HepG2 (cell line): ENCODE measurements around the gene IPMK. TPM values are rescaled to one million over a fixed set of nuclear protein-coding genes. Genes with fewer than 3 reads are reported as not detected.

Experiments
- CCDC6 ChIP-seq: sonication (generic); formaldehyde crosslinking; IDR thresholded peaks from 2 replicates; pipeline ENCODE4 v1.8.1; 2022; ENCODE audit warnings: mild to moderate bottlenecking, missing genetic modification reagents, moderate library complexity
- HMG20B ChIP-seq: conservative IDR thresholded peaks from 2 replicates; pipeline ENCODE4 v1.6.1; 2016; ENCODE audit warnings: missing genetic modification reagents, missing compliant biosample characterization
- JARID2 ChIP-seq: sonication (generic); formaldehyde crosslinking; IDR thresholded peaks from 2 replicates; pipeline ENCODE4 v1.8.1; 2023; ENCODE audit warnings: missing genetic modification reagents, inconsistent platforms; ENCODE audit not compliant: insufficient replicate concordance
- MTF1 ChIP-seq: sonication (generic); formaldehyde crosslinking; IDR thresholded peaks from 2 replicates; pipeline ENCODE4 v1.5.0; 2020; ENCODE audit warnings: missing genetic modification reagents
- NR3C1 ChIP-seq: sonication (generic); formaldehyde crosslinking; IDR thresholded peaks from 2 replicates; pipeline ENCODE4 v1.4.0; 2020; ENCODE audit warnings: missing genetic modification reagents
- POLR2A ChIP-seq, 2 experiments: IDR thresholded peaks; 2 replicates each; pipeline ENCODE4 v1.6.1; 2011; ENCODE audit warnings: low read depth in 2 of 2, low read length in 2 of 2, mild to moderate bottlenecking in 1 of 2, moderate library complexity in 1 of 2; ENCODE audit not compliant: insufficient read depth in 1 of 2
- RFX1 ChIP-seq: fragments of 450-650 bp; IDR thresholded peaks from 2 replicates; pipeline ENCODE4 v1.6.1; 2017
- SKI ChIP-seq: fragments of 450-650 bp; IDR thresholded peaks from one replicate; pipeline ENCODE4 v1.6.1; 2018; ENCODE audit warnings: mild to moderate bottlenecking; ENCODE audit not compliant: partially characterized antibody
- SMYD3 ChIP-seq: sonication (generic); formaldehyde crosslinking; IDR thresholded peaks from 2 replicates; pipeline ENCODE4 v1.8.1; 2023; ENCODE audit warnings: mild to moderate bottlenecking, missing genetic modification reagents
- THAP9 ChIP-seq: sonication (generic); formaldehyde crosslinking; IDR thresholded peaks from 2 replicates; pipeline ENCODE4; 2020; ENCODE audit warnings: missing genetic modification reagents, mild to moderate bottlenecking, borderline replicate concordance
- ZFP62 ChIP-seq: sonication (generic); formaldehyde crosslinking; IDR thresholded peaks from 2 replicates; pipeline ENCODE4 v1.4.0; 2020; ENCODE audit warnings: missing genetic modification reagents
- ZNF124 ChIP-seq: sonication (generic); formaldehyde crosslinking; IDR thresholded peaks from 2 replicates; pipeline ENCODE4 v1.4.0; 2020; ENCODE audit warnings: missing genetic modification reagents
- ZNF138 ChIP-seq: sonication (generic); formaldehyde crosslinking; IDR thresholded peaks from 2 replicates; pipeline ENCODE4 v1.5.0; 2020; ENCODE audit warnings: mild to moderate bottlenecking, low read depth, missing genetic modification reagents
- ZNF224 ChIP-seq: sonication (generic); formaldehyde crosslinking; IDR thresholded peaks from 2 replicates; pipeline ENCODE4 v1.5.0; 2020; ENCODE audit warnings: mild to moderate bottlenecking, missing genetic modification reagents
- ZNF253 ChIP-seq: sonication (generic); formaldehyde crosslinking; IDR thresholded peaks from 2 replicates; pipeline ENCODE4 v1.8.0; 2022; ENCODE audit warnings: mild to moderate bottlenecking, missing genetic modification reagents, borderline replicate concordance
- ZNF264 ChIP-seq: sonication (generic); formaldehyde crosslinking; IDR thresholded peaks from 2 replicates; pipeline ENCODE4 v1.4.0; 2020; ENCODE audit warnings: missing genetic modification reagents
- ZNF558 ChIP-seq: sonication (generic); formaldehyde crosslinking; IDR thresholded peaks from 2 replicates; pipeline ENCODE4 v1.9.0; 2022; ENCODE audit warnings: mild to moderate bottlenecking, missing genetic modification reagents, borderline replicate concordance
- polyA plus RNA-seq, 8 experiments: library from polyadenylated mRNA; depleted of rRNA in 3 of 8; stranded (reverse) in 7 of 8; unstranded in 1 of 8; fragments of >200 nt; fragmentation: Illumina TruSeq in 4 of 8; extraction: Trizol in 4 of 8; gene quantifications; 2 replicates each; pipeline versions ENCODE4 v1.2.1 to v1.2.3, GENCODE V29; 2011 to 2016; ENCODE audit warnings: low read depth in 4 of 8, missing spikeins in 1 of 8, mixed read lengths in 1 of 8; ENCODE audit not compliant: insufficient read depth in 1 of 8
- total RNA-seq, 5 experiments: library from RNA; depleted of rRNA; stranded (reverse); fragments of >200 nt; fragmentation: Illumina TruSeq; extraction: Trizol; gene quantifications; 2 replicates each; pipeline ENCODE4 v1.2.3, GENCODE V29; 2016; ENCODE audit warnings: low read depth in 1 of 5
- TF ChIP-seq, protein P1 (sequence below): sonication (generic); formaldehyde crosslinking; IDR thresholded peaks from 2 replicates; pipeline ENCODE4 v1.4.0; 2020; ENCODE audit warnings: missing genetic modification reagents
- TF ChIP-seq, protein P2 (sequence below): sonication (generic); formaldehyde crosslinking; IDR thresholded peaks from 2 replicates; pipeline ENCODE4 v1.5.1; 2020; ENCODE audit warnings: mild to moderate bottlenecking, missing genetic modification reagents, moderate library complexity
- TF ChIP-seq, protein P3 (sequence below): sonication (generic); formaldehyde crosslinking; IDR thresholded peaks from 2 replicates; pipeline ENCODE4 v1.4.0; 2020; ENCODE audit warnings: missing genetic modification reagents

The IPMK gene
- total and polyA plus RNA-seq, 2 of the 13 experiments (the other 11 are each of a cell fraction or from before 2014, with no cell fraction given): 2.7 to 3.9 TPM

DNA sequence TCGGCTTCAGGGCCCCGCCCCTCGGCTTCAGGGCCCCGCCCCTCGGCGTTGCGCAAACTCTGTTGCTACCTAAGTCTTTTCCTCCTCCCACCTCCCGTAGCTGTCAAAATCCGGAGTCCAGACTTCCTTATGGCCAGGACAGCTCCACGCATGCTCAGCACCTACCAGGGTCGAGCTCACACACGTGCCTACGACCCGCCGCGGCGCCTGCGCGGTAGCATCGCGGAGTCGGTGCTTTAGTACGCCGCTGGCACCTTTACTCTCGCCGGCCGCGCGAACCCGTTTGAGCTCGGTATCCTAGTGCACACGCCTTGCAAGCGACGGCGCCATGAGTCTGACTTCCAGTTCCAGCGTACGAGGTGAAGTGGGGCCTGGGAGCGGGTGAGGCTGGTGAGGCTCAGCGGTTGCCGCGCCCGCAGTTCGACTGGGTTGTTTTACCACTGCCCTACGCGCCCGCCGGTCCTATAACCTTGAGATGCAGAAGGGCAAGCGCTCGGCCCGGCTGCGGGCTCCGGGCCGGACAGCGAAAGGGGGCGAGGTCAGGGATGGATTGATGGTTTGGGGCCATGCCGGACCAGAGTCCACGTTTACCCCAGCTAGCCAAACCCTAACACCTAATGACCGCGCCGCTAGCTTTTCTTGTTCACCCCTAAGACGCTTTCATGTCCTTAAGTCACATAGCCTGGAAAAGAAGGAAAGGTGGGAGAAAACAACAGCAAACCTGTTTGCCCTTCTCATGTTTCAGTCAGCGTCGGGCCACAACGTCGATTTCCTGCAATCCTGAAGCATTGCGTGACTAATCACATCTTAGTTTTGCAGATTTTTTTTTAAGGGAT is 1.5 kb upstream of the IPMK start, which contains the start of gene CISD1 (continued):
- TF ChIP-seq CCDC6 (CRISPR knock-in tag): peak; percentile 74; the same call in 1 of the 2 replicates
- peak; percentile 99; the same call in 1 of the 2 replicates for TF ChIP-seq ZNF558
- TF ChIP-seq ZFP62 (CRISPR knock-in tag): no peak
- TF ChIP-seq, protein P1, sequence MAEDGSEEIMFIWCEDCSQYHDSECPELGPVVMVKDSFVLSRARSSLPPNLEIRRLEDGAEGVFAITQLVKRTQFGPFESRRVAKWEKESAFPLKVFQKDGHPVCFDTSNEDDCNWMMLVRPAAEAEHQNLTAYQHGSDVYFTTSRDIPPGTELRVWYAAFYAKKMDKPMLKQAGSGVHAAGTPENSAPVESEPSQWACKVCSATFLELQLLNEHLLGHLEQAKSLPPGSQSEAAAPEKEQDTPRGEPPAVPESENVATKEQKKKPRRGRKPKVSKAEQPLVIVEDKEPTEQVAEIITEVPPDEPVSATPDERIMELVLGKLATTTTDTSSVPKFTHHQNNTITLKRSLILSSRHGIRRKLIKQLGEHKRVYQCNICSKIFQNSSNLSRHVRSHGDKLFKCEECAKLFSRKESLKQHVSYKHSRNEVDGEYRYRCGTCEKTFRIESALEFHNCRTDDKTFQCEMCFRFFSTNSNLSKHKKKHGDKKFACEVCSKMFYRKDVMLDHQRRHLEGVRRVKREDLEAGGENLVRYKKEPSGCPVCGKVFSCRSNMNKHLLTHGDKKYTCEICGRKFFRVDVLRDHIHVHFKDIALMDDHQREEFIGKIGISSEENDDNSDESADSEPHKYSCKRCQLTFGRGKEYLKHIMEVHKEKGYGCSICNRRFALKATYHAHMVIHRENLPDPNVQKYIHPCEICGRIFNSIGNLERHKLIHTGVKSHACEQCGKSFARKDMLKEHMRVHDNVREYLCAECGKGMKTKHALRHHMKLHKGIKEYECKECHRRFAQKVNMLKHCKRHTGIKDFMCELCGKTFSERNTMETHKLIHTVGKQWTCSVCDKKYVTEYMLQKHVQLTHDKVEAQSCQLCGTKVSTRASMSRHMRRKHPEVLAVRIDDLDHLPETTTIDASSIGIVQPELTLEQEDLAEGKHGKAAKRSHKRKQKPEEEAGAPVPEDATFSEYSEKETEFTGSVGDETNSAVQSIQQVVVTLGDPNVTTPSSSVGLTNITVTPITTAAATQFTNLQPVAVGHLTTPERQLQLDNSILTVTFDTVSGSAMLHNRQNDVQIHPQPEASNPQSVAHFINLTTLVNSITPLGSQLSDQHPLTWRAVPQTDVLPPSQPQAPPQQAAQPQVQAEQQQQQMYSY (CRISPR knock-in tag): peak; percentile 99
- TF ChIP-seq POLR2A (IDR thresholded peaks at IDR 0.05; ENCODE audit: insufficient read depth in 1 of 2, low read depth in 2 of 2, low read length in 2 of 2): peak; percentile 80 to 87
- peak; percentile 92 for TF ChIP-seq THAP9 (CRISPR knock-in tag)
- TF ChIP-seq, protein P2, sequence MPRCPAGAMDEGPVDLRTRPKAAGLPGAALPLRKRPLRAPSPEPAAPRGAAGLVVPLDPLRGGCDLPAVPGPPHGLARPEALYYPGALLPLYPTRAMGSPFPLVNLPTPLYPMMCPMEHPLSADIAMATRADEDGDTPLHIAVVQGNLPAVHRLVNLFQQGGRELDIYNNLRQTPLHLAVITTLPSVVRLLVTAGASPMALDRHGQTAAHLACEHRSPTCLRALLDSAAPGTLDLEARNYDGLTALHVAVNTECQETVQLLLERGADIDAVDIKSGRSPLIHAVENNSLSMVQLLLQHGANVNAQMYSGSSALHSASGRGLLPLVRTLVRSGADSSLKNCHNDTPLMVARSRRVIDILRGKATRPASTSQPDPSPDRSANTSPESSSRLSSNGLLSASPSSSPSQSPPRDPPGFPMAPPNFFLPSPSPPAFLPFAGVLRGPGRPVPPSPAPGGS: peak; percentile 97
- TF ChIP-seq RFX1: no peak
- TF ChIP-seq SKI: peak; percentile 66
- peak; percentile 94 for TF ChIP-seq ZNF124 (CRISPR knock-in tag)
- TF ChIP-seq NR3C1: no peak
- TF ChIP-seq HMG20B (CRISPR knock-in tag): no peak
- no peak for TF ChIP-seq JARID2
- TF ChIP-seq, protein P3, sequence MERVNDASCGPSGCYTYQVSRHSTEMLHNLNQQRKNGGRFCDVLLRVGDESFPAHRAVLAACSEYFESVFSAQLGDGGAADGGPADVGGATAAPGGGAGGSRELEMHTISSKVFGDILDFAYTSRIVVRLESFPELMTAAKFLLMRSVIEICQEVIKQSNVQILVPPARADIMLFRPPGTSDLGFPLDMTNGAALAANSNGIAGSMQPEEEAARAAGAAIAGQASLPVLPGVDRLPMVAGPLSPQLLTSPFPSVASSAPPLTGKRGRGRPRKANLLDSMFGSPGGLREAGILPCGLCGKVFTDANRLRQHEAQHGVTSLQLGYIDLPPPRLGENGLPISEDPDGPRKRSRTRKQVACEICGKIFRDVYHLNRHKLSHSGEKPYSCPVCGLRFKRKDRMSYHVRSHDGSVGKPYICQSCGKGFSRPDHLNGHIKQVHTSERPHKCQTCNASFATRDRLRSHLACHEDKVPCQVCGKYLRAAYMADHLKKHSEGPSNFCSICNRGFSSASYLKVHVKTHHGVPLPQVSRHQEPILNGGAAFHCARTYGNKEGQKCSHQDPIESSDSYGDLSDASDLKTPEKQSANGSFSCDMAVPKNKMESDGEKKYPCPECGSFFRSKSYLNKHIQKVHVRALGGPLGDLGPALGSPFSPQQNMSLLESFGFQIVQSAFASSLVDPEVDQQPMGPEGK (CRISPR knock-in tag): no peak; the same call in 1 of the 2 replicates
- TF ChIP-seq ZNF253: peak; percentile 97
- peak; percentile 91 for TF ChIP-seq ZNF224 (CRISPR knock-in tag)
- peak; percentile 82 for TF ChIP-seq ZNF264 (CRISPR knock-in tag)
- peak; percentile 87 for TF ChIP-seq MTF1 (CRISPR knock-in tag)
- peak; percentile 62 for TF ChIP-seq ZNF138 (CRISPR knock-in tag)
- peak; percentile 98 for TF ChIP-seq SMYD3 (CRISPR knock-in tag)
